ENCODE measurements around the gene CDH3. TPM values are rescaled to one million over a fixed set of nuclear protein-coding genes. Genes with fewer than 3 reads are reported as not detected.

The CDH3 gene
- total and polyA plus RNA-seq, 2 of the 8 experiments (the other 6 are each of a cell fraction or from before 2014, with no cell fraction given): 146 to 171 TPM

DNA sequence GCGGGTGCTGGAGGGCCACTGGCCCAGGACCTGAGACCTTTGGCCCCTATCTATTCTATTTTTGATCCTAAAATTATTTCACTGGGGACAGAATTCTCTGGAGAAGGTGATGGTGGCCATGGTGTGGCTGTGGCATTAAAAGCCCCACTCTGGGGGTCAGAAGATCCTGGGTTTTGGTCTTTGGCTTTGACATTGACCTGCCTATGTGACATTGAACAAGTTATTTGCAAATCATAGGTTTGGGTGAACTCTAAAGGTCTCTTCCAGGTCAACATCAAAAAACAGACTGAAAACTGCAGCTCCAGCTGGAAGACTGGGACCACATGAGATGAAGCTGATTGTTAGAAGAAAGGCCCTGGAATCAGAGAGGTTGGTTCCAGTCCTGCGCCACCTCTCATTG, 89.7 kb downstream of the CDH3 start:
- H2BK120ac ChIP-seq (replicated peaks; ENCODE audit: low read depth, low read length): no peak overlapping the region
- peak overlapping the region; percentile 8 for H4K91ac ChIP-seq (replicated peaks; ENCODE audit: insufficient read length, low read length)
- peaks cover 0 to 6% (median 3%) of the 10 kb centered on the region in 4 experiments; a peak in 3 of 7 replicates for H3K4me1 ChIP-seq (replicated peaks in 1 of 4; ENCODE audit: control insufficient read depth in 3 of 4, insufficient read depth in 4 of 4, low read length in 3 of 4)
- no peaks in the 10 kb centered on the region for H3K79me1 ChIP-seq (ENCODE audit: low read depth, low read length)
- no peaks in the 10 kb centered on the region for H3K9me3 ChIP-seq (ENCODE audit: insufficient read depth in 2 of 2, low read depth in 1 of 2, low read length in 1 of 2)
- ChIA-PET POLR2A (ENCODE audit: partially characterized antibody) (interaction anchor here (0.8 kb wide), 1 partner anchor 32 kb away, joined by 3 read pairs; no protein-coding TSS in a partner anchor), CTCF (ENCODE audit: partially characterized antibody) (interaction anchor here (0.5 to 1.6 kb wide), 4 partner anchors 13 to 253 kb away, joined by 3 to 4 read pairs (median 3); no protein-coding TSS in a partner anchor)
- no peak overlapping the region for H3K27ac ChIP-seq (ENCODE audit: low read depth, low read length)
- no peak overlapping the region for H2BK15ac ChIP-seq (ENCODE audit: low read length)
- DNase-seq (ENCODE audit: low read depth in 1 of 2, low spot score in 2 of 2) (no peak), FAIRE-seq (no peak)
- no peak overlapping the region for H2BK20ac ChIP-seq (ENCODE audit: low read length)
- 0 out of 8 replicates have a peak, but pooled peaks cover 0 to under 1% (median 0%) of the 10 kb centered on the region in 4 experiments for H3K36me3 ChIP-seq (ENCODE audit: control insufficient read depth in 2 of 4, insufficient read depth in 4 of 4, low read length in 3 of 4)
- no peak overlapping the region for H2BK5ac ChIP-seq (ENCODE audit: low read depth, low read length)
- no peak overlapping the region for H4K5ac ChIP-seq (ENCODE audit: insufficient read length, low read depth, low read length)
- 94% methylated on average over 2 of the region's 2 CpGs; no CpG with 5 or more reads in 1 of the 2 experiments for WGBS, 2 experiments (ENCODE audit: extremely low coverage in 1 of 2, insufficient coverage in 1 of 2, insufficient read length in 1 of 2, insufficient replicate concordance in 2 of 2, low coverage in 1 of 2, low lambda C conversion rate in 2 of 2, missing lambda C conversion rate in 1 of 2)
- peaks cover 3 to 4% of the 10 kb centered on the region in 2 experiments for H4K20me1 ChIP-seq (replicated peaks in 1 of 2; ENCODE audit: control insufficient read depth in 1 of 2, insufficient read depth in 2 of 2, low read length in 2 of 2)
- peaks cover 8% of the 10 kb centered on the region; the same call in 1 of the 2 replicates for H3K23me2 ChIP-seq (ENCODE audit: low read depth, low read length)
- no peak overlapping the region for H3K4ac ChIP-seq (replicated peaks; ENCODE audit: insufficient read length, low read depth, low read length)
- H4K8ac ChIP-seq (ENCODE audit: extremely low read depth, insufficient read depth, low read length): no peak overlapping the region
- H3K9ac ChIP-seq (replicated peaks in 1 of 4; ENCODE audit: extremely low read depth in 1 of 4, low read depth in 3 of 4, low read length in 3 of 4): no peak overlapping the region
- H3K18ac ChIP-seq (ENCODE audit: extremely low read depth, low read length): no peak overlapping the region
- H3K4me3 ChIP-seq (ENCODE audit: extremely low read depth in 1 of 4, insufficient read depth in 2 of 4, low read depth in 3 of 4, low read length in 4 of 4): no peak overlapping the region
- H3K79me2 ChIP-seq (ENCODE audit: control insufficient read depth in 1 of 2, insufficient read depth in 2 of 2, low read length in 2 of 2): peaks cover 0 to 23% of the 10 kb centered on the region in 2 experiments; a peak in 2 of 4 replicates
- no peak overlapping the region for H2AK5ac ChIP-seq (ENCODE audit: low read depth, low read length)
- no peak overlapping the region for H3K14ac ChIP-seq (ENCODE audit: insufficient read length)
- H3K23ac ChIP-seq (ENCODE audit: insufficient read length): no peak overlapping the region
- H3K4me2 ChIP-seq (ENCODE audit: insufficient read depth in 1 of 2, low read depth in 2 of 2, low read length in 2 of 2): no peak overlapping the region
- no peak overlapping the region for H2BK12ac ChIP-seq (ENCODE audit: low read depth, low read length)
- H3K27me3 ChIP-seq (replicated peaks in 1 of 4; ENCODE audit: control insufficient read depth in 3 of 4, extremely low read depth in 1 of 4, insufficient read depth in 3 of 4, low read length in 3 of 4): no peaks in the 10 kb centered on the region
- no peak overlapping the region for H2AFZ ChIP-seq (ENCODE audit: low read length)
- no peak overlapping the region for H3K56ac ChIP-seq (replicated peaks; ENCODE audit: insufficient read length, low read depth, low read length)
- TF ChIP-seq MAFK (IDR thresholded peaks at IDR 0.05; ENCODE audit: low read depth, low read length) (no peak), SIRT6 (IDR thresholded peaks at IDR 0.05; ENCODE audit: low read length) (no peak), JUND (IDR thresholded peaks at IDR 0.05; ENCODE audit: low read length) (no peak), RNF2 (IDR thresholded peaks at IDR 0.05; ENCODE audit: borderline replicate concordance, low read depth, low read length, missing control alignments, poor library complexity, severe bottlenecking) (no peak), KDM1A (IDR thresholded peaks at IDR 0.05; ENCODE audit: borderline replicate concordance, low read length) (no peak), SAP30 (IDR thresholded peaks at IDR 0.05; ENCODE audit: insufficient read depth, insufficient replicate concordance, low read length) (no peak), ASH2L (IDR thresholded peaks at IDR 0.05; ENCODE audit: low read length) (no peak), CEBPB (IDR thresholded peaks at IDR 0.05; ENCODE audit: low read depth, low read length) (no peak), SIX5 (IDR thresholded peaks at IDR 0.05; ENCODE audit: low read depth, low read length) (no peak), RFX5 (IDR thresholded peaks at IDR 0.05; ENCODE audit: borderline replicate concordance, low read depth, low read length) (no peak), EP300 (IDR thresholded peaks at IDR 0.05; ENCODE audit: borderline replicate concordance in 1 of 2, low read depth in 2 of 2, low read length in 2 of 2) (no peak), PHF8 (conservative IDR thresholded peaks at IDR 0.05; ENCODE audit: low read depth, low read length) (no peak), ZNF274 (IDR thresholded peaks at IDR 0.05; ENCODE audit: borderline replicate concordance, extremely low read depth, low read length) (no peak), EZH2 (IDR thresholded peaks at IDR 0.05; ENCODE audit: low read depth, low read length, severe bottlenecking) (no peak)
